PFSK-1 (cell line): ENCODE data around the gene IFNGR2.

Source experiments
- FOXP2 ChIP-seq: optimal IDR thresholded peaks from 2 replicates; pipeline ENCODE3; 2011; ENCODE audit warnings: borderline replicate concordance, control low read depth, inconsistent platforms; ENCODE audit not compliant: insufficient read depth; ENCODE audit errors: extremely low read length, extremely low read depth
- POLR2AphosphoS5 ChIP-seq: IDR thresholded peaks from 2 replicates; pipeline ENCODE4 v1.6.1; 2012; ENCODE audit warnings: low read depth, mild to moderate bottlenecking, control low read depth, low read length, moderate library complexity
- SIN3A ChIP-seq: IDR thresholded peaks from 2 replicates; pipeline ENCODE4 v1.6.1; 2012; ENCODE audit warnings: mild to moderate bottlenecking, low read length, moderate library complexity, borderline replicate concordance; ENCODE audit not compliant: insufficient read depth
- TAF1 ChIP-seq: IDR thresholded peaks from 2 replicates; pipeline ENCODE4 v1.6.1; 2012; ENCODE audit warnings: low read length, control low read depth, borderline replicate concordance; ENCODE audit not compliant: insufficient read depth
- TF ChIP-seq, protein P1 (sequence below), 2 experiments: IDR thresholded peaks; 2 replicates each; pipeline versions ENCODE4 v1.6.1 to v1.8.0; 2011 to 2012; ENCODE audit warnings: low read depth in 2 of 2, low read length in 2 of 2, control low read depth in 1 of 2, inconsistent platforms in 1 of 2, mild to moderate bottlenecking in 1 of 2, moderate library complexity in 1 of 2; ENCODE audit not compliant: insufficient read depth in 1 of 2

Gene IFNGR2

DNA sequence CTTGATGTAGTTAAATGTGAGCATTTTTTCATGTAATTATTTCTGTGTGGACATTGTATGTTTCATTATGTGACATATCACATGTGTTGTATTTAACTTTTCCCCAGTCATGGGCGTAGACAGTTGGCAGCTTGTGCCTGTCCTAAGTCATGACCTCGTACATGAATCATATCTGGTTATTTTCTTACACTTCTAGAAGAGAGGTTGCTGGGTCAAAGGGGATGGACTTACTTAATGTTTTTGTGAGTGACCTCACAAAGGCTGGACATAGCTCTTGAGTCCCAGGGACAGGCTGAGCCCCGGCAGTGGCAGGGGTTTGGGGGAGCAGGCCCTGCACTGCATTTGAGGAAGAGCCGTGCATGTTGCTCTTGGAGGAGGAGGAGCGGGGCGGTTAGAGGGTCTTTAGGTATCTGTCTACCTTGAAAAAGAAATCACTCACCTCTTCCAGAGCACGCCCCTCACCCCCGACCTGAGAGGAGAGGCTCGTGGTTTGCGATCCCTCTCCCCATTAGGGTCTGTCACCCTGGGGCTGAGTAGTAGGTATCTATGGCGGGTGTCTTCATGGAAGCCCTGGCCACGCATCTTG is 16.4 kb downstream of the IFNGR2 start:
- TF ChIP-seq POLR2AphosphoS5 (no peak), FOXP2 (no peak), TAF1 (no peak), SIN3A (no peak)
- TF ChIP-seq, protein P1, sequence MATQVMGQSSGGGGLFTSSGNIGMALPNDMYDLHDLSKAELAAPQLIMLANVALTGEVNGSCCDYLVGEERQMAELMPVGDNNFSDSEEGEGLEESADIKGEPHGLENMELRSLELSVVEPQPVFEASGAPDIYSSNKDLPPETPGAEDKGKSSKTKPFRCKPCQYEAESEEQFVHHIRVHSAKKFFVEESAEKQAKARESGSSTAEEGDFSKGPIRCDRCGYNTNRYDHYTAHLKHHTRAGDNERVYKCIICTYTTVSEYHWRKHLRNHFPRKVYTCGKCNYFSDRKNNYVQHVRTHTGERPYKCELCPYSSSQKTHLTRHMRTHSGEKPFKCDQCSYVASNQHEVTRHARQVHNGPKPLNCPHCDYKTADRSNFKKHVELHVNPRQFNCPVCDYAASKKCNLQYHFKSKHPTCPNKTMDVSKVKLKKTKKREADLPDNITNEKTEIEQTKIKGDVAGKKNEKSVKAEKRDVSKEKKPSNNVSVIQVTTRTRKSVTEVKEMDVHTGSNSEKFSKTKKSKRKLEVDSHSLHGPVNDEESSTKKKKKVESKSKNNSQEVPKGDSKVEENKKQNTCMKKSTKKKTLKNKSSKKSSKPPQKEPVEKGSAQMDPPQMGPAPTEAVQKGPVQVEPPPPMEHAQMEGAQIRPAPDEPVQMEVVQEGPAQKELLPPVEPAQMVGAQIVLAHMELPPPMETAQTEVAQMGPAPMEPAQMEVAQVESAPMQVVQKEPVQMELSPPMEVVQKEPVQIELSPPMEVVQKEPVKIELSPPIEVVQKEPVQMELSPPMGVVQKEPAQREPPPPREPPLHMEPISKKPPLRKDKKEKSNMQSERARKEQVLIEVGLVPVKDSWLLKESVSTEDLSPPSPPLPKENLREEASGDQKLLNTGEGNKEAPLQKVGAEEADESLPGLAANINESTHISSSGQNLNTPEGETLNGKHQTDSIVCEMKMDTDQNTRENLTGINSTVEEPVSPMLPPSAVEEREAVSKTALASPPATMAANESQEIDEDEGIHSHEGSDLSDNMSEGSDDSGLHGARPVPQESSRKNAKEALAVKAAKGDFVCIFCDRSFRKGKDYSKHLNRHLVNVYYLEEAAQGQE (IDR thresholded peaks at IDR 0.05; ENCODE audit: insufficient read depth in 1 of 2, low read depth in 2 of 2, low read length in 2 of 2): no peak

DNA sequence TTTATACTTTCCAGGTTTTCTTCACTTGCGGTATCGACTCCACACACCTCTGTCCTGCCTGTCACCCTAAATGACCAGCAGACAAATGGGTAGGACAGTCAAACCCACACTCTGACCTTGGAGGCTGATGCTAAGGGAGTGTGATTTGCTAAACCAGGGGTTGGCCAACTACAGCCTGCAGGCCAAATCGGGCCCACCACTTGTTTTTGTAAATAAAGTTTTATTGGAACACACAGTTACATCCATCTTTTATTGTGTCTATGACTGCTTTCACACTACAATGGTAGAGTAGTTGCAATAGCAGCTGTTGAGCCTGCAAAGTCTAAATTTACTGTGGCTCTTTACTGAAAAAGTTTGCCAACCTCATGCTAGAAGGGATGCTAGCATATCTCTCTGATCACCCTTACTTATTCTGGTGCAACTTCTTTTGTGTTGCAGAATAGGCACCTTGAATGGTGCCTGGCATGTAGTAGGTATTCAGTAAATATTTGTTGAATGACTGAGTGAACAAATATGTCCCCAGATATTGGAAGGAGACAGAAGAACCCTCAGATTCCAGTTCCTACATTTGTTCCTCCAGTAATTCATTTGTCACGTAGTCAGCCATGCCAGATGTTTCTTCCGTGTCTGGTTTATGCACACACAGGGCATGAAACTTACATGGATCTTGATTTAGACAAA is 18.6 kb downstream of the IFNGR2 start:
- no peak for TF ChIP-seq POLR2AphosphoS5
- no peak for TF ChIP-seq SIN3A
- TF ChIP-seq, protein P1 (IDR thresholded peaks at IDR 0.05; ENCODE audit: insufficient read depth in 1 of 2, low read depth in 2 of 2, low read length in 2 of 2): no peak
- TF ChIP-seq TAF1: no peak
- TF ChIP-seq FOXP2: no peak

DNA sequence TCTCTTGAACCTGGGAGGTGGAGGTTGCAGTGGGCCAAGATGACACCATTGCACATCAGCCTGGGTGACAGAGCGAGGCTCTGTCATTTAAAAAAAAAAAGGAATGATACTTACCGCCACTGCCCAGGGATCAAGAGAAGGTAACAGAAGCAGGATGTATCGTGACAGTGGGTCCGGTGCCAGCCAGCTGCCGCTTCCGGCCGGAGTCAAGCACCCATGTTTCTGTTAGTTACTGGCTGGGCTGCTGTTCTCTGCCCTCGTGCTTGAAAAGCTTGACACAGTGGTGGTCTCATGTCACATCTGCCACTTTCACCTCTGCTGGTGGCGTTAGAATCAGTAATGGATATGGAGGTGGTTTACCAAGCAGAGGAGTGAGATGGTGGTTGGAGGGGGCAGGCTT is 21.0 kb downstream of the IFNGR2 start:
- TF ChIP-seq FOXP2 (no peak), POLR2AphosphoS5 (no peak), TAF1 (no peak)
- TF ChIP-seq, protein P1 (IDR thresholded peaks at IDR 0.05; ENCODE audit: insufficient read depth in 1 of 2, low read depth in 2 of 2, low read length in 2 of 2): no peak

DNA sequence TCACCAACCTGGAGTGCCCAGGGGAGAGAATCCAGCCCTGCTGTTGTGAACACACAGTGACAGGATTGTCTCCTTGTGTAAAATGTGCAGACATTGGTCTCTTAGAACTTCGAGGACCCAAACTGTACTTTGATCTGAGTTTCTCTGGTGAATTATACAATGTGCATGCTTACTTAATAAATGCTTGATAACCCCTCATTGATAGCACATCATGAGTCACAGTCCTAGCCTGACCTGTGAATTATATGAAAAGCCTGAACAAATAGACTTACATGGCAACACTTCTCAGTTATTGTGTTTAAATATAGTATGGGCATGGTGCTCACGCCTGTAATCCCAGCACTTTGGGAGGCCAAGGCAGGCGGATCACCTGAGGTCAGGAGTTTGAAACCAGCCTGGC is 22.6 kb downstream of the IFNGR2 start:
- TF ChIP-seq POLR2AphosphoS5 (no peak), FOXP2 (no peak)
- TF ChIP-seq, protein P1 (IDR thresholded peaks at IDR 0.05; ENCODE audit: insufficient read depth in 1 of 2, low read depth in 2 of 2, low read length in 2 of 2): no peak

DNA sequence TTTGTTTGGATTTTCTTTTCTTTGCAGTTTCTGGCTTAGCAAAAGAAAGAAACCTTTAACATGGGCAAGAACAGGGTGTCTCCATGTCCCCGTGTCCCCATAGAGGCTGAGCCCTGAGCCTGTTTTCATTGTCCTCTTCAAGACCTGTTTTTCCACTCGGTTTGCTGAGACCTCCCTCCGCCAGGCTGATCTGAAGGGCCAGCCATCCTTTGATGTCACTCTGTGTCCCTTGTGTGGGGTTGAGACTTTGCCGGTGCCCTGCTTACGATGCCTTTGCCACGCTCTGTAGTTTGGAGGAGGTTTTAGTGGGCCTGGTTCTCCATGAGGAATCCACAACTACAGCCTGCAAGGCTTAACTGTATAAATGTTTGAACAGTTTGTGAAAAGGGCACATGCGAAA is 23.8 kb downstream of the IFNGR2 start:
- TF ChIP-seq FOXP2: no peak
- no peak for TF ChIP-seq POLR2AphosphoS5
- no peak for TF ChIP-seq TAF1
- TF ChIP-seq, protein P1 (IDR thresholded peaks at IDR 0.05; ENCODE audit: insufficient read depth in 1 of 2, low read depth in 2 of 2, low read length in 2 of 2): no peak
- TF ChIP-seq SIN3A: no peak
